Testis (tissue), 3 donors: Measurements from ENCODE around the gene RPS15. TPM values are rescaled to one million over a fixed set of nuclear protein-coding genes. Genes with fewer than 3 reads are reported as not detected.

ENCODE experiments used
- DNase-seq: peaks from one replicate; pipeline ENCODE4 v3.0.0-alpha.2; 2019
- H3K27ac ChIP-seq, 2 donors: fragments of 200-600 bp; sonication (generic); one replicate each; pipeline ENCODE4 v1.5.1; 2019
- H3K27me3 ChIP-seq: fragments of 200-600 bp; sonication (generic); one replicate; pipeline ENCODE4 v1.5.1; 2019
- H3K36me3 ChIP-seq: fragments of 200-600 bp; sonication (generic); one replicate; pipeline ENCODE4 v1.5.1; 2017; ENCODE audit warnings: low read depth; ENCODE audit errors: missing control alignments
- H3K4me1 ChIP-seq: fragments of 200-600 bp; sonication (generic); one replicate; pipeline ENCODE4 v1.5.1; 2019
- H3K4me3 ChIP-seq, 2 donors: fragments of 200-600 bp; sonication (generic); one replicate each; pipeline ENCODE4 v1.5.1; 2017 to 2019
- H3K9me3 ChIP-seq: fragments of 200-600 bp; sonication (generic); one replicate; pipeline ENCODE4 v1.5.1; 2017
- CTCF ChIP-seq, 3 experiments: fragments of 450-650 bp in 2 of 3; fragments of 200-600 bp in 1 of 3; sonication (generic) in 1 of 3; IDR thresholded peaks; one replicate each; pipeline ENCODE4 v1.5.1; 2016 to 2019; ENCODE audit warnings: antibody characterized with exemption in 3 of 3, mild to moderate bottlenecking in 2 of 3, moderate library complexity in 1 of 3
- POLR2A ChIP-seq: fragments of 450-650 bp; IDR thresholded peaks from one replicate; pipeline ENCODE4 v1.6.1; 2017; ENCODE audit warnings: antibody characterized with exemption, mild to moderate bottlenecking, moderate library complexity
- WGBS, 2 donors: methylation state at CpG; one replicate each; pipeline ENCODE4 v1.1.5; 2018; 5-methylcytosine and 5-hydroxymethylcytosine counted together
- intact Hi-C: fragments of 100-400 bp; cut with DNase I; formaldehyde crosslinking; loops from one replicate; pipeline ENCODE4 v1.15.1; 2023; ENCODE audit warnings: low total_unique reads
- polyA plus RNA-seq: library from polyadenylated mRNA; stranded (reverse); fragments of 350-450 nt; fragmentation: Illumina TruSeq; extraction: RNeasy Lipid Tissue Mini Kit (QIAGEN cat#74804); gene quantifications from one replicate; pipeline ENCODE4 v1.2.3, GENCODE V29; 2014; ENCODE audit warnings: low read depth, low replicate concordance; ENCODE audit not compliant: insufficient read depth
- total RNA-seq, 2 donors: library from RNA; depleted of rRNA; stranded (reverse); fragments of >200 nt; gene quantifications; one replicate each; pipeline ENCODE4 v1.2.3, GENCODE V29; 2016

Gene RPS15
- total and polyA plus RNA-seq, 3 donors from 2014 or later: 768 to 1,750 (median 1,248) TPM

DNA sequence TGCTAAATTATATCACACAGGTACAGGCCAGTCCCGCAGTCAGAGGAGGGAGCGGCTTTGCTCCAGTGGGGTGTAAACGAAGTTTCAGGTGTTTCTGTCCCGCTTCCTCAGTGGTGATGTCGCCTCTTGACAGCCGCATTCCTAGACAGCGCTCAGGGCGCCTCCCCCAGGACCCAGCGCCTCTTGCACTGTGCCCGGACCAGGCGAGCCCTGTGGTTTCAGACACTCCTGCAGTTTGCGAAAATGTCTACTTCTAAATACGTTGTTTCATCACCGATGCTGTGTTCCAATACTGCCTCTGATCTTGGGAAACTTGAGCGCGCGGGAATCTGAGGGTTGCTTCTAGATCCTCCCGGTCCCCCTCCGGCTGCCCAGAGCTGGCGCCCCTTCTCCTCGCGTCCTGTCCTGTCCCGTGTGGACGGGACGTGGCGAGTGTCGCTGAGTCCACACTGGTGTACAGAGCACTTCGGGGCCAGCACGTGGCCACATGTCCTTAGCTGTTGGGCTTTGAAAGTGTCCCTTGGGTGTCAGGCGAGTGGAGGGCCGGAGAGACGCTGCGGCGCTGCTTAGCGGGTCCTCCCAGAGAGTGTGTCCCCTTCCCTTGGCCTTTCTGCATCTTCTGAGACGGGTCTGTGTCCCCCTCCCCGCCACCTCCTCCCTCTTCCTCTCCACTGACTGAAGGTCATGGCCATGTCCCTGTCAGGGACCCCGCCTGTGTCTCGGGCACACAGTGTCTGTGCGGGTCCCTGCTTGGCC is 14.6 kb upstream of the RPS15 start:
- intact Hi-C loops: no loop called here
- TF ChIP-seq POLR2A: no peak
- no peak for TF ChIP-seq CTCF (IDR thresholded peaks at IDR 0.05)
- Histone ChIP-seq H3K4me1 (peaks cover 7% of the 10 kb centered on the region), H3K27me3 (no peaks in the 10 kb centered on the region), H3K36me3 (no peaks in the 10 kb centered on the region), H3K9me3 (no peaks in the 10 kb centered on the region), H3K4me3 (no peak overlapping the region), H3K27ac (no peak overlapping the region)
- no peak for DNase-seq
- 88 to 91% methylated on average over 24 to 40 of the region's 40 CpGs for WGBS, 2 donors

GRCh38 chr19:1424192-1424955 is 13.8 kb upstream of the RPS15 start:
- 85 to 86% methylated on average over 28 to 42 of the region's 42 CpGs for WGBS, 2 donors
- intact Hi-C loops: no loop called here
- no peaks in the 10 kb centered on the region for H3K36me3 ChIP-seq

GRCh38 chr19:1425102-1425837 is 12.9 kb upstream of the RPS15 start:
- intact Hi-C loops: no loop called here
- DNase-seq: no peak
- Histone ChIP-seq H3K27ac (no peak overlapping the region), H3K4me1 (peaks cover 21% of the 10 kb centered on the region), H3K9me3 (no peaks in the 10 kb centered on the region), H3K4me3 (no peak overlapping the region), H3K36me3 (no peaks in the 10 kb centered on the region), H3K27me3 (no peaks in the 10 kb centered on the region)
- TF ChIP-seq POLR2A (no peak), CTCF (IDR thresholded peaks at IDR 0.05) (no peak)
- WGBS, 2 donors: 84 to 85% methylated on average over 26 to 33 of the region's 33 CpGs

More at GRCh38 chr19:1424192-1424955, 13.8 kb upstream of the RPS15 start:
- H3K4me1 ChIP-seq: peaks cover 12% of the 10 kb centered on the region
- no peak overlapping the region for H3K27ac ChIP-seq
- no peaks in the 10 kb centered on the region for H3K9me3 ChIP-seq
- H3K27me3 ChIP-seq: no peaks in the 10 kb centered on the region
- TF ChIP-seq POLR2A (no peak), CTCF (IDR thresholded peaks at IDR 0.05) (no peak)
- DNase-seq: no peak
- H3K4me3 ChIP-seq: no peak overlapping the region

- Histone ChIP-seq H3K4me3 (no peak overlapping the region), H3K4me1 (peaks cover 21% of the 10 kb centered on the region), H3K36me3 (no peaks in the 10 kb centered on the region), H3K9me3 (no peaks in the 10 kb centered on the region), H3K27ac (no peak overlapping the region), H3K27me3 (no peaks in the 10 kb centered on the region)
- 90 to 94% methylated on average over 9 to 14 of the region's 14 CpGs for whole genome bisulfite sequencing, 2 donors
- intact Hi-C loops: no loop called here
- TF ChIP-seq POLR2A (no peak), CTCF (IDR thresholded peaks at IDR 0.05) (no peak)
- no peak for DNase-seq
These were observed 12.3 kb upstream of the RPS15 start for GRCh38 chr19:1425902-1426301.
